HG03575 (cell line): ENCODE data around the gene RNF11.
"Not testable (repeated sequence)": the region's sequence is repeated elsewhere in the genome, so short reads cannot be mapped to it uniquely, and the experiment has no call there.

Source experiments
- ATAC-seq: cut with Tn5 transposase; IDR thresholded peaks from one replicate; pipeline ENCODE4 v1.9.1; 2021; ENCODE audit not compliant: unreplicated experiment, insufficient number of reproducible peaks, low FRiP score; ENCODE audit errors: extremely low read depth

Gene RNF11

GRCh38 chr1:51224255-51224654 lies 11.8 kb upstream of the RNF11 start:
- no peak for ATAC-seq

- ATAC-seq: not testable (repeated sequence)
Observed at GRCh38 chr1:51227231-51227960, 8.7 kb upstream of the RNF11 start.

- ATAC-seq: not testable (repeated sequence)
Observed at GRCh38 chr1:51228471-51228870, 7.6 kb upstream of the RNF11 start.

- ATAC-seq: no peak
Observed at GRCh38 chr1:51230501-51231078, 5.5 kb upstream of the RNF11 start.

- ATAC-seq: no peak
Observed at GRCh38 chr1:51231120-51231519, 5.0 kb upstream of the RNF11 start.

- no peak for ATAC-seq
Observed at GRCh38 chr1:51231896-51232295, 4.2 kb upstream of the RNF11 start.

GRCh38 chr1:51234236-51234635 lies 1.8 kb upstream of the RNF11 start:
- ATAC-seq: not testable (repeated sequence)

- ATAC-seq: peak; percentile 42
Observed at GRCh38 chr1:51234721-51235425, 1.2 kb upstream of the RNF11 start.

GRCh38 chr1:51236531-51237350 lies 668 bp downstream of the RNF11 start:
- ATAC-seq: no peak

GRCh38 chr1:51237351-51238033 lies 1.4 kb downstream of the RNF11 start:
- no peak for ATAC-seq

GRCh38 chr1:51238034-51238403 lies 1.9 kb downstream of the RNF11 start:
- ATAC-seq: no peak

GRCh38 chr1:51240084-51240483 lies 4.0 kb downstream of the RNF11 start:
- no peak for ATAC-seq

GRCh38 chr1:51241119-51241518 lies 5.0 kb downstream of the RNF11 start:
- no peak for ATAC-seq

GRCh38 chr1:51242546-51242945 lies 6.5 kb downstream of the RNF11 start:
- no peak for ATAC-seq

GRCh38 chr1:51247022-51247421 lies 10.9 kb downstream of the RNF11 start:
- ATAC-seq: peak; percentile 95

GRCh38 chr1:51247499-51247898 lies 11.4 kb downstream of the RNF11 start:
- no peak for ATAC-seq

GRCh38 chr1:51249445-51249844 lies 13.4 kb downstream of the RNF11 start:
- no peak for ATAC-seq

- ATAC-seq: not testable (repeated sequence)
Observed at GRCh38 chr1:51250729-51251128, 14.7 kb downstream of the RNF11 start.

- ATAC-seq: not testable (repeated sequence)
Observed at GRCh38 chr1:51251165-51251564, 15.1 kb downstream of the RNF11 start.
